CD4-positive, alpha-beta T cell treated with Interferon gamma for 1 hour (primary cell): ENCODE results near the gene PPM1H.
"Not testable (repeated sequence)": the region's sequence is repeated elsewhere in the genome, so short reads cannot be mapped to it uniquely, and the experiment has no call there.

Source experiments
- DNase-seq: peaks from one replicate; pipeline ENCODE4 v3.0.0-alpha.2; 2020

The PPM1H gene

GRCh38 chr12:62761658-62762057, 173.3 kb downstream of the PPM1H start:
- no peak for DNase-seq

- DNase-seq = no peak
Observed at GRCh38 chr12:62760779-62761178, 174.2 kb downstream of the PPM1H start.

- not testable (repeated sequence) for DNase-seq
Observed at GRCh38 chr12:62760341-62760740, 174.6 kb downstream of the PPM1H start.

- DNase-seq = no peak
Observed at GRCh38 chr12:62758216-62758615, 176.7 kb downstream of the PPM1H start.

GRCh38 chr12:62757048-62757447, 177.9 kb downstream of the PPM1H start:
- no peak for DNase-seq

GRCh38 chr12:62754706-62755105, 180.2 kb downstream of the PPM1H start:
- DNase-seq = no peak

- no peak for DNase-seq
Observed at GRCh38 chr12:62751810-62752155, 183.2 kb downstream of the PPM1H start.

- DNase-seq = no peak
Observed at GRCh38 chr12:62750941-62751809, 183.8 kb downstream of the PPM1H start.

- DNase-seq = no peak
Observed at GRCh38 chr12:62749586-62749985, 185.4 kb downstream of the PPM1H start.

GRCh38 chr12:62748941-62749468, 185.9 kb downstream of the PPM1H start:
- DNase-seq = no peak

- peak; percentile 37 for DNase-seq
Observed at GRCh38 chr12:62744551-62744950, 190.4 kb downstream of the PPM1H start.

GRCh38 chr12:62739266-62740015, 195.5 kb downstream of the PPM1H start:
- DNase-seq = no peak

- no peak for DNase-seq
Observed at GRCh38 chr12:62738616-62739015, 196.3 kb downstream of the PPM1H start.

- no peak for DNase-seq
Observed at GRCh38 chr12:62738105-62738504, 196.8 kb downstream of the PPM1H start.

GRCh38 chr12:62737615-62738014, 197.3 kb downstream of the PPM1H start:
- DNase-seq = no peak

GRCh38 chr12:62737188-62737587, 197.8 kb downstream of the PPM1H start:
- DNase-seq = no peak

- DNase-seq = no peak
Observed at GRCh38 chr12:62736596-62736995, 198.4 kb downstream of the PPM1H start.

GRCh38 chr12:62732861-62733427, 202.0 kb downstream of the PPM1H start:
- peak; percentile 18 for DNase-seq

- no peak for DNase-seq
Observed at GRCh38 chr12:62731055-62731820, 203.7 kb downstream of the PPM1H start.

- DNase-seq = no peak
Observed at GRCh38 chr12:62730649-62731048, 204.3 kb downstream of the PPM1H start.

- not testable (repeated sequence) for DNase-seq
Observed at GRCh38 chr12:62729579-62730544, 205.1 kb downstream of the PPM1H start.

GRCh38 chr12:62728741-62729140, 206.2 kb downstream of the PPM1H start:
- no peak for DNase-seq
